ENCODE measurements around the gene URM1.

Gene URM1

GRCh38 chr9:128435611-128436010 lies 64.4 kb downstream of the URM1 start:
- no peak for DNase-seq

- DNase-seq = no peak
Measured at GRCh38 chr9:128438343-128439109, 67.4 kb downstream of the URM1 start.

GRCh38 chr9:128439273-128439672 lies 68.1 kb downstream of the URM1 start:
- no peak for DNase-seq

Measured in NCI-H187 treated with DMSO at 0.1 percent for 48 hours (cell line).